CD14-positive monocyte (primary cell): Measurements from ENCODE around the gene ABCB10. TPM values are rescaled to one million over a fixed set of nuclear protein-coding genes. Genes with fewer than 3 reads are reported as not detected.
A peak's percentile ranks its signal among the peaks of the same experiment; 100 is the strongest.

Experiments
- DNase-seq, 3 donors: peaks; one replicate each; pipeline ENCODE4 v3.0.0-alpha.2; 2011 to 2022
- H2AFZ ChIP-seq: 2 replicates; pipeline ENCODE4 v1.6.0; 2012; ENCODE audit warnings: mild to moderate bottlenecking, low read depth, low read length, inconsistent platforms; ENCODE audit not compliant: insufficient read depth, poor library complexity, severe bottlenecking
- H3K27ac ChIP-seq, 2 donors: 1 replicate in 1 of 2; 2 replicates in 1 of 2; pipeline ENCODE4 v1.5.1; 2012 to 2013; ENCODE audit warnings: low read length in 2 of 2, control low read depth in 1 of 2, inconsistent platforms in 1 of 2, low read depth in 1 of 2, mild to moderate bottlenecking in 1 of 2
- H3K27me3 ChIP-seq, 2 donors: one replicate each; pipeline versions ENCODE4 v1.6.0 to v1.6.1; 2011 to 2013; ENCODE audit warnings: low read length in 2 of 2; ENCODE audit not compliant: control insufficient read depth in 2 of 2, insufficient read depth in 2 of 2
- H3K36me3 ChIP-seq, 2 donors: replicated peaks in 1 of 2; 1 replicate in 1 of 2; 2 replicates in 1 of 2; pipeline versions ENCODE4 v1.5.1 to v1.6.1; 2012 to 2013; ENCODE audit warnings: low read length in 2 of 2, control low read depth in 1 of 2, inconsistent platforms in 1 of 2, mild to moderate bottlenecking in 1 of 2; ENCODE audit not compliant: insufficient read depth in 2 of 2, control insufficient read depth in 1 of 2
- H3K4me1 ChIP-seq, 2 donors: 1 replicate in 1 of 2; 2 replicates in 1 of 2; pipeline versions ENCODE4 v1.5.1 to v1.6.1; 2012 to 2013; ENCODE audit warnings: low read length in 2 of 2, control low read depth in 1 of 2, inconsistent platforms in 1 of 2, mild to moderate bottlenecking in 1 of 2, moderate library complexity in 1 of 2; ENCODE audit not compliant: insufficient read depth in 2 of 2, control insufficient read depth in 1 of 2
- H3K4me2 ChIP-seq: replicated peaks from 2 replicates; pipeline ENCODE3; 2012; ENCODE audit warnings: low read length, moderate library complexity, mild to moderate bottlenecking; ENCODE audit not compliant: poor library complexity, severe bottlenecking; ENCODE audit errors: extremely low read depth
- H3K4me3 ChIP-seq, 3 experiments: fragments of 200-600 bp in 1 of 3; sonication (generic) in 1 of 3; replicated peaks in 1 of 3; 1 replicate in 2 of 3; 2 replicates in 1 of 3; pipeline ENCODE4 v1.5.1; 2011 to 2013; ENCODE audit warnings: low read length in 3 of 3, mild to moderate bottlenecking in 3 of 3, control low read depth in 2 of 3, low read depth in 2 of 3, inconsistent platforms in 1 of 3, moderate library complexity in 1 of 3
- H3K79me2 ChIP-seq: 2 replicates; pipeline ENCODE4 v1.6.0; 2012; ENCODE audit warnings: mild to moderate bottlenecking, control low read depth, inconsistent platforms, low read length, moderate library complexity; ENCODE audit not compliant: insufficient read depth
- H3K9ac ChIP-seq: 2 replicates; pipeline ENCODE4 v1.6.0; 2017; ENCODE audit warnings: low read length, mild to moderate bottlenecking; ENCODE audit not compliant: insufficient read depth, poor library complexity, severe bottlenecking
- H3K9me3 ChIP-seq, 2 donors: replicated peaks in 1 of 2; 1 replicate in 1 of 2; 2 replicates in 1 of 2; pipeline versions ENCODE4 v1.5.1 to v1.6.1; 2012 to 2013; ENCODE audit warnings: low read length in 2 of 2, control low read depth in 1 of 2; ENCODE audit not compliant: control insufficient read depth in 1 of 2, insufficient read depth in 1 of 2
- H4K20me1 ChIP-seq: 2 replicates; pipeline ENCODE4 v1.6.0; 2012; ENCODE audit warnings: mild to moderate bottlenecking, low read length, control low read depth, moderate library complexity; ENCODE audit not compliant: insufficient read depth
- H3K27ac Mint-ChIP-seq, 7 donors: one replicate each; pipeline ENCODE4 v1.8.0; 2020; ENCODE audit warnings: mild to moderate bottlenecking in 7 of 7, mixed read lengths in 7 of 7, moderate library complexity in 6 of 7, inconsistent platforms in 2 of 7
- H3K27me3 Mint-ChIP-seq, 3 donors: one replicate each; pipeline ENCODE4 v1.8.0; 2021 to 2022; ENCODE audit warnings: low read depth in 3 of 3, mild to moderate bottlenecking in 3 of 3, mixed read lengths in 3 of 3, moderate library complexity in 3 of 3, inconsistent platforms in 1 of 3
- H3K36me3 Mint-ChIP-seq, 2 donors: one replicate each; pipeline ENCODE4 v1.8.0; 2020; ENCODE audit warnings: mixed read lengths in 2 of 2, inconsistent platforms in 1 of 2, mild to moderate bottlenecking in 1 of 2
- H3K4me1 Mint-ChIP-seq: one replicate; pipeline ENCODE4 v1.8.0; 2020; ENCODE audit warnings: mild to moderate bottlenecking, mixed read lengths
- H3K4me3 Mint-ChIP-seq, 2 donors: one replicate each; pipeline ENCODE4 v1.8.0; 2020; ENCODE audit warnings: mild to moderate bottlenecking in 2 of 2, mixed read lengths in 2 of 2, moderate library complexity in 1 of 2
- H3K9me3 Mint-ChIP-seq, 7 donors: one replicate each; pipeline ENCODE4 v1.8.0; 2020 to 2022; ENCODE audit warnings: mixed read lengths in 7 of 7, mild to moderate bottlenecking in 6 of 7, moderate library complexity in 6 of 7, inconsistent platforms in 2 of 7
- CTCF ChIP-seq: fragments of 200-600 bp; IDR thresholded peaks from one replicate; pipeline ENCODE4 v1.8.0; 2022; ENCODE audit warnings: antibody characterized with exemption, mild to moderate bottlenecking
- WGBS: methylation state at CpG from one replicate; pipeline ENCODE4 v1.1.5; 2013; ENCODE audit warnings: missing lambda C conversion rate; ENCODE audit not compliant: insufficient coverage; 5-methylcytosine and 5-hydroxymethylcytosine counted together
- intact Hi-C, 2 donors: fragments of 100-400 bp; cut with micrococcal nuclease; formaldehyde crosslinking; loops; one replicate each; pipeline versions ENCODE4 v1.15.0 to v1.15.1; 2023
- polyA plus RNA-seq, 3 donors: library from polyadenylated mRNA; depleted of rRNA in 1 of 3; unstranded in 2 of 3; stranded (reverse) in 1 of 3; fragments of 300-500 nt in 2 of 3; fragments of >200 nt in 1 of 3; fragmentation: Illumina TruSeq in 2 of 3; gene quantifications; 1 replicate in 2 of 3; 2 replicates in 1 of 3; pipeline ENCODE4 v1.2.3, GENCODE V29; 2012 to 2021

Gene ABCB10
- polyA plus RNA-seq, 3 donors = 5.4 to 12.9 (median 11.4) TPM

GRCh38 chr1:229507951-229508822 lies 50.3 kb downstream of the ABCB10 start, which contains the start of gene NUP133:
Gene NUP133, minus strand, starts transcription at chr1:229508341. Its CDS starts 92 bp downstream, at chr1:229508249.
- H3K4me1 Mint-ChIP-seq = peaks cover 21% of the 10 kb centered on the region
- peak within 1 kb of the TSS; percentile 93 to 99 for H3K27ac ChIP-seq
- no peaks in the 10 kb centered on the region for H3K27me3 ChIP-seq
- peak within 1 kb of the TSS; percentile 81 to 92 for H3K4me3 Mint-ChIP-seq
- WGBS = under 1% methylated on average over 64 of the region's 65 CpGs
- H2AFZ ChIP-seq = peak within 1 kb of the TSS; percentile 96
- H3K27ac Mint-ChIP-seq = peak within 1 kb of the TSS; percentile 96 to 99 (median 99)
- H4K20me1 ChIP-seq = no peaks in the 10 kb centered on the region
- peaks cover 34% of the 10 kb centered on the region for H3K79me2 ChIP-seq
- peak within 1 kb of the TSS; percentile 63 to 99 (median 80) for H3K4me3 ChIP-seq
- peaks cover 0 to 3% (median 0%) of the 10 kb centered on the region in 3 donors for H3K27me3 Mint-ChIP-seq
- peaks cover 0 to 2% (median 0%) of the 10 kb centered on the region in 7 donors for H3K9me3 Mint-ChIP-seq
- intact Hi-C loops = loop anchor here (5.0 to 10.0 kb wide), 2 partner anchors 47 to 236 kb away; partner anchors contain the start of genes ABCB10 (in 1 of the 2) and RAB4A (in 1 of the 2)
- peaks cover 9 to 14% of the 10 kb centered on the region in 2 donors for H3K36me3 ChIP-seq
- H3K36me3 Mint-ChIP-seq = peaks cover 8 to 12% of the 10 kb centered on the region in 2 donors
- peak within 1 kb of the TSS; percentile 97 for H3K9ac ChIP-seq
- no peaks in the 10 kb centered on the region for H3K9me3 ChIP-seq
- TF ChIP-seq CTCF = no peak
- H3K4me1 ChIP-seq = peaks cover 14 to 20% of the 10 kb centered on the region in 2 donors
- peak; percentile 97 to 98 (median 98) for DNase-seq
- H3K4me2 ChIP-seq = peak within 1 kb of the TSS; percentile 76

- Histone ChIP-seq H3K9me3 (no peaks in the 10 kb centered on the region), H4K20me1 (no peaks in the 10 kb centered on the region), H3K4me2 (peak overlapping the region; percentile 76), H2AFZ (peak overlapping the region; percentile 96), H3K9ac (peak overlapping the region; percentile 97), H3K4me1 (peaks cover 14 to 20% of the 10 kb centered on the region in 2 donors), H3K27me3 (no peaks in the 10 kb centered on the region), H3K27ac (peak overlapping the region; percentile 93 to 99), H3K79me2 (peaks cover 34% of the 10 kb centered on the region), H3K36me3 (peaks cover 11 to 14% of the 10 kb centered on the region in 2 donors), H3K4me3 (peak overlapping the region; percentile 63 to 99 (median 80))
- no peak for TF ChIP-seq CTCF
- intact Hi-C loops = loop anchor here (5.0 to 10.0 kb wide), 2 partner anchors 47 to 235 kb away; partner anchors contain the start of genes ABCB10 (in 1 of the 2) and RAB4A (in 1 of the 2)
- Mint-ChIP-seq H3K27me3 (no peaks in the 10 kb centered on the region), H3K36me3 (peaks cover 12 to 18% of the 10 kb centered on the region in 2 donors), H3K4me3 (peak overlapping the region; percentile 81 to 92), H3K27ac (peak overlapping the region; percentile 96 to 99 (median 99)), H3K9me3 (peaks cover 0 to 2% (median 0%) of the 10 kb centered on the region in 7 donors), H3K4me1 (peaks cover 21% of the 10 kb centered on the region)
- no peak for DNase-seq
- no CpG with 5 or more reads among the region's 5 CpGs for WGBS
Observed at GRCh38 chr1:229507502-229507901, 51.0 kb downstream of the ABCB10 start.
